Hematopoietic multipotent progenitor cell treated with erythropoietin and hydrocortisone succinate and interleukin-3 and kit ligand, for 4 days (in vitro differentiated cells): ENCODE results near the gene PPP4R1.
"Not testable (repeated sequence)": the region's sequence is repeated elsewhere in the genome, so short reads cannot be mapped to it uniquely, and the experiment has no call there.

ENCODE experiments used
- DNase-seq: peaks from one replicate; pipeline ENCODE4 v3.0.0-alpha.2; 2015

The PPP4R1 gene

GRCh38 chr18:9614401-9615279 lies at the start of gene PPP4R1:
TSS of gene PPP4R1 (minus strand) at chr18:9614559. CDS start at chr18:9614484, 75 bp downstream.
- DNase-seq = peak; percentile 85

- DNase-seq = no peak
Measured at GRCh38 chr18:9663377-9663776, 49.0 kb upstream of the PPP4R1 start.

DNA sequence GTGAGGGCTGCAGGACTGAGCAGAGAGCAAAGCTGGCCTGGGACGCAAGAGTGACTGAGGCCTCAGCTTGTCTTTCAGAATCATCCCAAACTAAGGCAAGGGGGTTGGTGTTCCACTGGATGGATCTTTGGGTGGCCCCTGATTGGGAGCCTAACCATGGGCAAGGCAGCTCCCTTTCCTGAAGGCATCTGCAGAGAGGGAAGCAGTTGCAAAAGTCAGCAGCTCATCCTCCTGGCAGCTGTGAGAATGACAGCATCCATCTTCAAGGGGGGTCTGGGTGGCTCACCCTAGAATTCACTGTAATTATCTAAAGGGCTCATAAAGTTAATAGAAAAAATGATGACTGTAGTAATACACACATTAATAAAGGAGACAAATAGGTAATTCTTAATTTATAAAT lies 47.2 kb upstream of the PPP4R1 start:
- DNase-seq = peak; percentile 30

DNA sequence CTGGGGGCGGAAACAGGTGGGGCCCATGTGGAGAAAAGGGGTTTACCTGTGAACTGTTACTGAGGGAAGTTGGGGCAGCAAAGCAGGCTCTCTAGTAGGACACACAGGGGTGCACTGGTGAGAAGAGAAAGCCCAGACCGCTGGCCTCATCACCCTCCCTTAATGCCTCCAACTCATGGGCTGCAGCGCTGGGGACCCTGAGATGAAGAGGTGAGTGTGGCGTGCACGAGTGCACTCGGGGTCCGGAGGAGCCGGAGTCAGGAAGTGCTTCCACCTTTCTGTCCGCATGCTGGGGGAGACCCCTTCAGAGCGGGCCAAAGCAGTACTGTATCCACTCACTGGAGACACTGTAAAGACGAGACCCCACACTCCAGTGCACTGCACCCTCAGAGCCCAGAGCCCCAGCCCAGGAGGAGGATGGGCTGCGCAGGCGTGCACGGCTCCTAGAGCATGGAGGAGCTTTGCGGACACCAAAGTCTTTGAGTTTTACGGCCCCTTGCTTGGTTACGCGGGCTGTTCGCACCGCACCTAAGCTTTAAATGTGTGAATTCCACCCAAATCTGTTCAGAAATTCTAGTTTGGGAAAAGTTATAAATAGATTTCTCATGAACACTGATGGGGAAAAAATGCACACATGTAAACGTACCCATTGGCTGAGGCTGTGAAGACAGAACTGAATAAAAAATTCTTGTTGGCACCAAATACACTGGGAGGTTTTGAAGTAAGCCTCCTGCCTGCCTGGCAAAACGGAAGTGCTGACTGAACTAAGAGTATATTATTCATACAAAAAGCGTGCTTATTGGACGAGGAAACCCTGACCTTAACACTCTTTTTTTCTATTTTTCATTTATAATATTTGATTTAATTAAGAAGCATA lies 45.4 kb upstream of the PPP4R1 start:
- no peak for DNase-seq

- DNase-seq = no peak
Measured at GRCh38 chr18:9658087-9658641, 43.8 kb upstream of the PPP4R1 start.

DNA sequence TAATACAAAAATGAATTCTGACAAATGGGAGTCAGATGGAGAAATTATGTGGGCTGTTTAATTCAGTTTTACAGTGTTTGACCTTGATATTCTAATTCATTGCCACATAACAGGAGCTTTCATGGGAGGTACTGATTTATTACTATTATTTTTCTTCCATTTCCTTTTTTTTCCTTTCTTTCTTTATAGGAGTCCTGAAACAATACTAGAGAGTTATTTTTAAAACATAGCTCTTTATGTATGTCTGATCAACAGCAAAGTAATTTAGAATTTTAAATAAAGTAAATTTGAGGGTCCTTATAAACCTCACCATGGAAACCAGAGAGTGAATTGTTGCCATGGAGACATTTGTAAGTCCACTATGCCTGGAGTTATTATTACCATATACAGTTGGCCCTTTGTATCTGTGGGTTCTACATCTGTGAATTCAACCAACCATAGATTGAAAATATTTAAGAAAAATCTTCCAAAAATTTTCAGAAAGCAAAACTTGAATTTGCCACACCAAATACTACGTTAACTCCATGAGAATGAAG lies 40.9 kb upstream of the PPP4R1 start:
- DNase-seq = no peak

GRCh38 chr18:9653390-9653789 lies 39.0 kb upstream of the PPP4R1 start:
- DNase-seq = no peak

- DNase-seq = no peak
Measured at GRCh38 chr18:9649164-9649540, 34.8 kb upstream of the PPP4R1 start.

GRCh38 chr18:9648431-9649163 lies 34.2 kb upstream of the PPP4R1 start:
- no peak for DNase-seq

GRCh38 chr18:9647496-9648323 lies 33.4 kb upstream of the PPP4R1 start:
- peak; percentile 31 for DNase-seq

DNA sequence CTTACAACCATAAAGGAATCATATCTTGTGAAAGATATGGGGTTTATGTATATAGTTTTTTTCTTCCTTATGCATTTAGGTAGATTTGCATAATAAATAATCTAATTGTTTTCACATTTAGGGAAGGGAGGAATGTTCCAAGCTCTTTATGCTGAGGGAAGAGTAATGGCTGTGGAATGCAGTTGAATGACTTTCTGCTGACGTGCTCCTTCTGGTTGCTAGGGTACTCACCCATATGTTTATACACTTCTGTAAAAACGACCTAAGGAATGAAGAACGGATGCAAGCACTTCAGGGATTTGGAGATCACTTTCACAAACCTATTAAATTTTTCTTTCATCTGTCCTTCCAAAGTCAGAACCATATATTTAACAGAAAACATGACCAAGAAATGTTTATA lies 29.2 kb upstream of the PPP4R1 start:
- no peak for DNase-seq

DNA sequence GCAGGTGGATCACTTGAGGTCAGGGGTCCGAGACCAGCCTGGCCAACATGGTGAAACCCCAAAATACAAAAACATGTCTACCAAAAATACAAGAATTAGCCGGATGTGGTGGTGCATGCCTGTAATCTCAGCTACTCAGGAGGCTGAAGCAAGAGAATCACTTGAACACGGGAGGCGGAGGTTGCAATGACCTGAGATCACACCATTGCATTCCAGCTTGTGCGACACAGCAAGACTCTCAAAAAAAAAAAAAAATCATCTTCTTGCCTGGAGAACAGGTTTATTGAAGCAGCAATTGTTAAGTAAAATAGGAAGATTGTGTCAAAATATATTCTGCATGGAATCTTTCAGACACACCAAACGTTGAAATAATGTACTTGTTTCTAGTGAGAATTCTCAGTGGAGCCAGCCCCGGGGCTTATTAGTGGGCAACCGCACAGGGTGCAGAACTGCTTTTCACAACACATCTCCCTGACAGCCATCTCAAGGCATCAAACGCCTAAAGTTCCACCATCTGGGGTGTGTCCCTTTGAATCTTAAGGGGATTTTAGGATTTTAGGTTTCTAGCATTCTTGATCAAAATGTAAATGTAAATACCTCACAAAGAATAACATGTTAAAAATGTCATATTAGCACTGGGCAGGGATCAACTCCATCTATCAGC lies 28.6 kb upstream of the PPP4R1 start:
- no peak for DNase-seq

DNA sequence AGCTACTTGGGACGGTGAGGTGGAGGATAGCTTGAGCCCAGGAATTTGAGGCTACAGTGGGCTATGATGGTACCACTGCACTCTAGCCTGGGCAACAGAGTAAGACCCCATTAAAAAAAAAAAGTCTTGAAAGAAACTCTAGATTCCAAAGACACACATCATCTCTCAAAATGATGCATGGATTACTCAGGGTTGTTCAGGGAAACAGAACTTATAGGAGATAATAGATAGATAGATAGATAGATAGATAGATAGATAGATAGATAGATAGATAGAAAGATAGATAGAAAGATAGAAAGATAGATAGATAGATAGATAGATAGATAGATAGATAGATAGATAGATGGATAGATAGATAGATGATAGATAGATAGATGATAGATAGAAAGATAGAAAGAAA lies 26.7 kb upstream of the PPP4R1 start:
- DNase-seq = not testable (repeated sequence)

- no peak for DNase-seq
Measured at GRCh38 chr18:9638886-9639285, 24.5 kb upstream of the PPP4R1 start.

DNA sequence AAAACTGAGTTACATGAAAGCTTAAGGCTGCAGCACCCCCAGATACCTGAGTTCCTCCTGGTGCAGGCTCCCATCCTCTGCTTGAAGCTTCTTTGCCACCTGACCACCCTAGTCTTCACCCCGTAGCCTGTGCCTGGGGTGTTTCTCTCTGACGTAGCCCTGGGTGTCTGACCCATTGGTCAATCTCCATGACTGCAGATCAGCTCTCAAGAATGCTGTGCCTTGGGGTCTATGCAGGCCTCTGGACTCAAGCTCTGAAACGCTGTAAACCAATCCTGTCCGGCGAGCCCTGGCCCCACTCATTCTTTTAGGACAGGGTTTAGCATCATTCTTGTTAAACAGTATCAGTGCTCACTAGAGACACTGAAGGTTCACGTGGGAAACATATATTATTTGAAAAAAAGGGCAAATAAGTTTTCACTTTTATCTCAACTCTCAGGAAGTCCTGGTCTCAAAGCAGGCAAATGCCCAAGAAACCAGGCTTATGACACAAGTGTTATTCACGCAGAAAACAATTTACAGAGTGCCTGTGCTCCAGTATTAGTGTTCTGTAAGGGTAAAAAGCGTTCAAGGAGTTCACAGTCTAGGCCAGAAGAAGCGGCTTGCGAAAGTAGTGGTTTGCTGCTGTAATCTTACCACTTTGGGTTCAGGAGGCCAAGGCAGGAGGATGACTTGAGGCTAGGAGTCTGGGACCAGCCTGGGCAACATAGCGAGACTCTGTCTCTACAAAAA lies 22.8 kb upstream of the PPP4R1 start:
- DNase-seq = no peak

- DNase-seq = no peak
Measured at GRCh38 chr18:9634856-9635255, 20.5 kb upstream of the PPP4R1 start.

DNA sequence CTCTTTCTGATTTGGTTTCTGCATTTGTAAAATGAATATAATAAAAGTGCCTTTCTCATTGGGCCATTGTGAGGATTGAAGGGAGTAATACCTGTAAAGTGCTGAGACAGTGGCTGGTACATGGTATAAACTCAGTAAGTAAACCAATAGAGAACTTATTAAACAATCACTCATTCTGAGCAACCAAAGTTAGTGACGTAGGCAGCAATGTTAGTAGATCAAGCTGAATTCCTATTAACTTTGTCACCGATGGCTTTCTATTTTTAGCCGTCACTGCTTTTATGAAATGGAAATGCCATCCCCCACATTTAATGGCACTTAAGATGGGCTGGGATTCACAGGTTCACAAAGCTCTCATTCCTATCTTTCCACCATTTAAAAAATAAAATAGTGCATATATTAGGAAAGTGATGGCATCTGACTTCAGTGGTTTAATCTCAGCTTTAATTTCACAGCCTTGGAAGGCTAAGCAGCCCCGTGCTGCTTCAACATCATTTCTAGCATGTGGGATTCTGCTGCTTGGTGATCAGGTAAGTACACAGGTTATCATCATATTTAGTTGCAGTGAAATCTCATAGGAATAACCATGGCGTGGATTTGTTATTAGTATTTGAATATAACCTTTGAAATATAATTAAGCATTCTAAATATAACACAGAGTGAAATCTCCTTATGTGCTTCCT lies 17.6 kb upstream of the PPP4R1 start:
- DNase-seq = no peak

GRCh38 chr18:9630444-9630843 lies 16.1 kb upstream of the PPP4R1 start:
- DNase-seq = no peak

- DNase-seq = peak; percentile 39
Measured at GRCh38 chr18:9629709-9630108, 15.3 kb upstream of the PPP4R1 start.

GRCh38 chr18:9628984-9629383 lies 14.6 kb upstream of the PPP4R1 start:
- no peak for DNase-seq
